ENCODE measurements around the gene CCDC13. TPM values are rescaled to one million over a fixed set of nuclear protein-coding genes. Genes with fewer than 3 reads are reported as not detected.

The CCDC13 gene
- total and polyA plus RNA-seq, 2 of the 13 experiments (the other 11 are each of a cell fraction or from before 2014, with no cell fraction given) = 0.22 to 0.51 TPM

- TF ChIP-seq SRY (CRISPR knock-in tag; IDR thresholded peaks at IDR 0.05) (peak; percentile 90; the same call in 1 of the 2 replicates), SRSF9 (IDR thresholded peaks at IDR 0.05; ENCODE audit: borderline replicate concordance, insufficient read depth, low read depth, low read length, poor library complexity, severe bottlenecking) (no peak), BHLHE40 (IDR thresholded peaks at IDR 0.05; ENCODE audit: low read length) (peak; percentile 64), EP300 (IDR thresholded peaks at IDR 0.05; ENCODE audit: low read depth in 2 of 2, low read length in 2 of 2) (0 out of 4 replicates have a peak, but pooled peaks of 1 of the 2 experiments have one; percentile 1), EP300 (CRISPR knock-in tag; IDR thresholded peaks at IDR 0.05; ENCODE audit: borderline replicate concordance) (no peak), HMGXB4 (CRISPR knock-in tag; IDR thresholded peaks at IDR 0.05; ENCODE audit: borderline replicate concordance in 1 of 2, low read depth in 1 of 2) (peak; percentile 22 to 74; a peak in 3 of 4 replicates), PAXIP1 (CRISPR knock-in tag; conservative IDR thresholded peaks at IDR 0.05) (no peak), YY1 (IDR thresholded peaks at IDR 0.05; ENCODE audit: insufficient read depth, insufficient replicate concordance, low read depth, low read length) (peak; percentile 55), ZNF317 (CRISPR knock-in tag; IDR thresholded peaks at IDR 0.05) (peak; percentile 60), ZBTB7B (CRISPR knock-in tag; IDR thresholded peaks at IDR 0.05) (peak; percentile 38; the same call in 1 of the 2 replicates), TCF7 (IDR thresholded peaks at IDR 0.05; ENCODE audit: low read depth) (no peak), MED13 (CRISPR knock-in tag; IDR thresholded peaks at IDR 0.05) (0 out of 2 replicates have a peak, but pooled peaks have one; percentile 72), ZNF12 (CRISPR knock-in tag; IDR thresholded peaks at IDR 0.05) (no peak), DPF2 (CRISPR knock-in tag; IDR thresholded peaks at IDR 0.05; ENCODE audit: borderline replicate concordance, low read depth) (no peak), CREM (IDR thresholded peaks at IDR 0.05) (peak; percentile 39), CREM (CRISPR knock-in tag; IDR thresholded peaks at IDR 0.05) (no peak), CREB1 (IDR thresholded peaks at IDR 0.05) (peak; percentile 78), CREB1 (CRISPR knock-in tag; IDR thresholded peaks at IDR 0.05) (peak; percentile 85), ATRX (CRISPR knock-in tag; IDR thresholded peaks at IDR 0.05; ENCODE audit: borderline replicate concordance) (no peak), ZFP41 (CRISPR knock-in tag; IDR thresholded peaks at IDR 0.05; ENCODE audit: borderline replicate concordance) (no peak), ZNF772 (CRISPR knock-in tag; IDR thresholded peaks at IDR 0.05) (no peak), FOXA1 (IDR thresholded peaks at IDR 0.05) (no peak), FOXA1 (CRISPR knock-in tag; IDR thresholded peaks at IDR 0.05) (0 out of 2 replicates have a peak, but pooled peaks have one; percentile 4), AKAP8 (CRISPR knock-in tag; IDR thresholded peaks at IDR 0.05) (no peak), MED1 (CRISPR knock-in tag; IDR thresholded peaks at IDR 0.05) (peak; percentile 55), MAFF (IDR thresholded peaks at IDR 0.05; ENCODE audit: low read depth, low read length) (no peak)
- TF ChIP-seq, protein P1, sequence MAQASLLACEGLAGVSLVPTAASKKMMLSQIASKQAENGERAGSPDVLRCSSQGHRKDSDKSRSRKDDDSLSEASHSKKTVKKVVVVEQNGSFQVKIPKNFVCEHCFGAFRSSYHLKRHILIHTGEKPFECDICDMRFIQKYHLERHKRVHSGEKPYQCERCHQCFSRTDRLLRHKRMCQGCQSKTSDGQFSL (CRISPR knock-in tag; IDR thresholded peaks at IDR 0.05) = no peak
Observed at GRCh38 chr3:42804106-42804830, 31.2 kb upstream of the CCDC13 start, which contains the start of gene HIGD1A (continued).

Data from HepG2 (cell line).